CD4-positive, alpha-beta memory T cell (primary cell): ENCODE measurements around the gene TAS2R14. TPM values are rescaled to one million over a fixed set of nuclear protein-coding genes. Genes with fewer than 3 reads are reported as not detected.
A peak's percentile ranks its signal among the peaks of the same experiment; 100 is the strongest.

Experiments
- CTCF ChIA-PET: fragments of 350-600 bp; sonication (Branson Sonifier 250); formaldehyde crosslinking; loops from one replicate; lab custom pipeline; 2021; ENCODE audit warnings: inconsistent platforms; ENCODE audit not compliant: partially characterized antibody; lab: Charles Lee
- POLR2A ChIA-PET: fragments of 350-600 bp; sonication (Branson Sonifier 250); formaldehyde crosslinking; loops from one replicate; lab custom pipeline; 2021; ENCODE audit not compliant: partially characterized antibody; lab: Charles Lee
- DNase-seq, 5 donors: peaks; one replicate each; pipeline versions ENCODE4 v3.0.0 to v3.0.0-alpha.2; 2020 to 2022; ENCODE audit warnings: mixed read lengths in 1 of 5
- H3K27ac ChIP-seq: one replicate; pipeline ENCODE4 v1.7.0; 2013; ENCODE audit warnings: low read depth, low read length
- H3K27me3 ChIP-seq: 2 replicates; pipeline ENCODE4 v1.7.0; 2013; ENCODE audit warnings: mild to moderate bottlenecking, low read length, moderate library complexity; ENCODE audit not compliant: insufficient read depth
- H3K36me3 ChIP-seq: 2 replicates; pipeline ENCODE4 v1.7.0; 2013; ENCODE audit warnings: mild to moderate bottlenecking, low read length, moderate library complexity; ENCODE audit not compliant: insufficient read depth
- H3K4me1 ChIP-seq: 2 replicates; pipeline ENCODE4 v1.7.0; 2013; ENCODE audit warnings: mild to moderate bottlenecking, low read length, moderate library complexity; ENCODE audit not compliant: insufficient read depth
- H3K4me3 ChIP-seq, 2 donors: one replicate each; pipeline ENCODE4 v1.7.0; 2013; ENCODE audit warnings: low read length in 2 of 2, mild to moderate bottlenecking in 1 of 2
- H3K9me3 ChIP-seq, 2 donors: one replicate each; pipeline ENCODE4 v1.7.0; 2013; ENCODE audit warnings: low read length in 2 of 2, control low read depth in 1 of 2; ENCODE audit not compliant: control insufficient read depth in 1 of 2
- H3K27ac Mint-ChIP-seq, 7 donors: one replicate each; pipeline ENCODE4 v1.8.0; 2020 to 2021; ENCODE audit warnings: mixed read lengths in 7 of 7, mild to moderate bottlenecking in 6 of 7, inconsistent platforms in 3 of 7, moderate library complexity in 3 of 7
- H3K27me3 Mint-ChIP-seq, 2 donors: one replicate each; pipeline ENCODE4 v1.8.0; 2020 to 2021; ENCODE audit warnings: mixed read lengths in 2 of 2
- H3K36me3 Mint-ChIP-seq, 2 donors: one replicate each; pipeline ENCODE4 v1.8.0; 2020 to 2021; ENCODE audit warnings: mixed read lengths in 2 of 2, inconsistent platforms in 1 of 2, mild to moderate bottlenecking in 1 of 2
- H3K4me1 Mint-ChIP-seq, 4 donors: one replicate each; pipeline ENCODE4 v1.8.0; 2020 to 2021; ENCODE audit warnings: mixed read lengths in 4 of 4, mild to moderate bottlenecking in 1 of 4
- H3K4me3 Mint-ChIP-seq, 8 donors: one replicate each; pipeline ENCODE4 v1.8.0; 2020 to 2021; ENCODE audit warnings: mixed read lengths in 8 of 8, mild to moderate bottlenecking in 7 of 8, moderate library complexity in 6 of 8, inconsistent platforms in 3 of 8
- H3K9me3 Mint-ChIP-seq, 8 donors: one replicate each; pipeline ENCODE4 v1.8.0; 2020 to 2021; ENCODE audit warnings: mixed read lengths in 8 of 8, mild to moderate bottlenecking in 5 of 8, inconsistent platforms in 3 of 8, moderate library complexity in 1 of 8
- intact Hi-C: fragments of 100-400 bp; cut with micrococcal nuclease; formaldehyde crosslinking; loops from one replicate; pipeline ENCODE4 v1.15.1; 2023
- polyA plus RNA-seq, 2 donors: library from polyadenylated mRNA; unstranded; fragments of 300-500 nt; fragmentation: Illumina TruSeq; gene quantifications; one replicate each; pipeline ENCODE4 v1.2.3, GENCODE V29; 2021
- total RNA-seq, 2 experiments: library from RNA; stranded (reverse); gene quantifications; one replicate each; pipeline ENCODE4 v1.2.3, GENCODE V29; 2021

TAS2R14 gene
- total and polyA plus RNA-seq, 4 experiments from 2014 or later, result 0.36 to 2.2 (median 1.5) TPM

DNA sequence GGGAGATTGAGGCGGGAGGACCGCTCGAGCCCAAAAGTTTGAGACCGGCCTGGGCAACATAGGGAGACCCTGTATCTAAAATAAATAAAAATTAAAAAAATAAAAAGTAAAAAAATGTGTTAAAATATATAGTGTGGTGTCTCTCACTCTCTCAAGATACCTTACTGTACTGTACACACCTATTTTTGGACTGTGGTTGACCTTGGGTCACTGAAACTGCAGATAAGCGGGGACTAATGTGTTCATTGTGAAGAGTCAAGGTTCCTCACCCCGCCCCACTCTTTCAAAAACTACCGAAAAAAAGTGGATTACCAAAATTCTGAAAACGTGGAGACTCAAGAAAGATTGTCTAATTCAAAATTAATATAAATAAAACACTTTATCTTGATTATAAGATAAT is 28.7 kb downstream of the TAS2R14 start:
- H3K27ac Mint-ChIP-seq, result no peak overlapping the region
- Histone ChIP-seq H3K36me3 (no peaks in the 10 kb centered on the region), H3K4me3 (no peak overlapping the region), H3K27me3 (no peaks in the 10 kb centered on the region), H3K9me3 (no peaks in the 10 kb centered on the region), H3K27ac (no peak overlapping the region), H3K4me1 (no peaks in the 10 kb centered on the region)
- no peak overlapping the region for H3K4me3 Mint-ChIP-seq
- POLR2A ChIA-PET, result no interaction called here
- intact Hi-C loops, result no loop called here
- CTCF ChIA-PET, result no interaction called here
- peaks cover 4 to 43% of the 10 kb centered on the region in 2 donors for H3K36me3 Mint-ChIP-seq
- DNase-seq, result no peak
- H3K27me3 Mint-ChIP-seq, result no peaks in the 10 kb centered on the region
- H3K9me3 Mint-ChIP-seq, result peaks cover 2 to 12% (median 5%) of the 10 kb centered on the region in 8 donors
- H3K4me1 Mint-ChIP-seq, result peaks cover 0 to 1% (median 0%) of the 10 kb centered on the region in 4 donors

DNA sequence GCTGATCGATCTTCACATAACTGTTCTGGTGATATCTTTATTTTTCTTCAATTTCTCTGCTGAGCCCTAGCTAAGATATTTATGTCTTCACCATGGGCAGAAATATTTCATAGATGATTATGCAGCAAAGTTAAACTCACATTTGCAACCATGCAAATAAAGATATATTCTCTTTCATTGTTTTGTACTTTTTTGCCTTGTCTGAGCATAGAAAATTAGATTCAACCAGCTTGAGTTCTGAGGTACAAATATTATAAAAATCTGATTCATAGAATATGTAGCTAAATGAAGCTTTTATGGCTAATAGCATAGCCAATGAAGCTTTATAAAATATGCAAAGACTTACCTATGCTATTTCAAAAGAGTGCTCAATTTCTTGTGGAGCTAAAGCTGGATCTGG is 29.6 kb downstream of the TAS2R14 start, which contains the start of gene TAS2R13:
TSS of gene TAS2R13 (minus strand) at position 101 of the 400 bp plus-strand sequence. CDS start 264 bp downstream, outside the sequence.
- ChIA-PET POLR2A (no interaction called here), CTCF (no interaction called here)
- Mint-ChIP-seq H3K4me3 (no peak within 1 kb of the TSS), H3K27ac (no peak within 1 kb of the TSS), H3K36me3 (peaks cover 11 to 46% of the 10 kb centered on the region in 2 donors), H3K9me3 (peaks cover 2 to 21% (median 14%) of the 10 kb centered on the region in 8 donors), H3K27me3 (no peaks in the 10 kb centered on the region), H3K4me1 (peaks cover 0 to under 1% (median 0%) of the 10 kb centered on the region in 4 donors)
- no peak for DNase-seq
- Histone ChIP-seq H3K27ac (no peak within 1 kb of the TSS), H3K9me3 (peaks cover 0 to 7% of the 10 kb centered on the region in 2 donors), H3K27me3 (no peaks in the 10 kb centered on the region), H3K36me3 (no peaks in the 10 kb centered on the region), H3K4me1 (no peaks in the 10 kb centered on the region), H3K4me3 (no peak within 1 kb of the TSS)
- intact Hi-C loops, result no loop called here

DNA sequence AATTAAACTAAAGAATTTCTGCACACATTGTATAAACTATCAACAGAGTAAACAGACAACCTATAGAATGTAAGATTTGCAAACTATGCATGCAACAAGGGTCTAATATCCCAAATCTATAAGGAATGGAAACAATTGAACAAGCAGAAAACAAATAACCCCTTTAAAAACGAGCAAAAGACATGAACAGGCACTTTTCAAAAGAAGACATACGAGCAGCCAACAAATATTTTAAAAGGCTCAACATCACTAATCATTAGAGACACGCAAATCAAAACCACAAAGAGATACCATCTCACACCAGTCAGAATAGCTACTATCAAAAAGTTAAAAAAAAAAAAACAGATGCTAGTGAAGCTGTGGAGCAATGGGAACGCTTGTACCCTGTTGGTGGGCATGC is 34.4 kb downstream of the TAS2R14 start:
- intact Hi-C loops, result no loop called here
- peaks cover 29 to 73% of the 10 kb centered on the region in 2 donors for H3K36me3 Mint-ChIP-seq
- H3K27me3 ChIP-seq, result no peaks in the 10 kb centered on the region
- no peak overlapping the region for H3K4me3 Mint-ChIP-seq
- no peaks in the 10 kb centered on the region for H3K4me1 ChIP-seq
- H3K4me3 ChIP-seq, result no peak overlapping the region
- ChIA-PET CTCF (no interaction called here), POLR2A (no interaction called here)
- no peak overlapping the region for H3K27ac ChIP-seq
- peaks cover 0 to 10% of the 10 kb centered on the region in 2 donors for H3K9me3 ChIP-seq
- no peaks in the 10 kb centered on the region for H3K27me3 Mint-ChIP-seq
- DNase-seq, result no peak
- no peak overlapping the region for H3K27ac Mint-ChIP-seq
- no peaks in the 10 kb centered on the region for H3K36me3 ChIP-seq
- peaks cover 2 to 45% (median 39%) of the 10 kb centered on the region in 8 donors for H3K9me3 Mint-ChIP-seq
- H3K4me1 Mint-ChIP-seq, result no peaks in the 10 kb centered on the region

DNA sequence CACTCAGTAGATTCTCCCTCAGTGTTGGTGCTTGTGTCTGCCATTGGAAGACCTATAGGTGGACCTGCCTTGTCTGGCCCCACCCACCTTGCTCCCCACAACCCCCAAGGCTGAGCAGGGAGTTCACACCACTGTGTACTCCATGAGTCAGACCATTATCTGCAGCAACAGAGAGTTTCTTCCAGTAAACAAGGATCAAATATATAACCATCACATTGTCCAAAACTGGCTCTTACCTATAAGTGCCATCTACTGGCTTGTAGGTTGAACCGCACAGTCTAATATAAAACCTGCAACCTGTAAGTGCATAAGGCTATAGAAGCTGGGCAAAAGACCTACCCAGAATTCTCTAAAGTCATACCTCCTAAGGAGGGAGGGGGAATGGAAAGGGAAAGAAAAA is 37.6 kb downstream of the TAS2R14 start:
- no peaks in the 10 kb centered on the region for H3K27me3 Mint-ChIP-seq
- H3K9me3 Mint-ChIP-seq, result peaks cover 0 to 44% (median 37%) of the 10 kb centered on the region in 8 donors
- no peak for DNase-seq
- ChIA-PET POLR2A (no interaction called here), CTCF (no interaction called here)
- intact Hi-C loops, result no loop called here
- no peaks in the 10 kb centered on the region for H3K36me3 ChIP-seq
- H3K27me3 ChIP-seq, result no peaks in the 10 kb centered on the region
- peaks cover 27 to 71% of the 10 kb centered on the region in 2 donors for H3K36me3 Mint-ChIP-seq
- no peak overlapping the region for H3K4me3 ChIP-seq
- no peak overlapping the region for H3K27ac ChIP-seq
- H3K4me1 ChIP-seq, result no peaks in the 10 kb centered on the region
- H3K27ac Mint-ChIP-seq, result no peak overlapping the region
- H3K4me1 Mint-ChIP-seq, result peaks cover 0 to 2% (median under 1%) of the 10 kb centered on the region in 4 donors
- peaks cover 0 to 10% of the 10 kb centered on the region in 2 donors for H3K9me3 ChIP-seq
- no peak overlapping the region for H3K4me3 Mint-ChIP-seq

DNA sequence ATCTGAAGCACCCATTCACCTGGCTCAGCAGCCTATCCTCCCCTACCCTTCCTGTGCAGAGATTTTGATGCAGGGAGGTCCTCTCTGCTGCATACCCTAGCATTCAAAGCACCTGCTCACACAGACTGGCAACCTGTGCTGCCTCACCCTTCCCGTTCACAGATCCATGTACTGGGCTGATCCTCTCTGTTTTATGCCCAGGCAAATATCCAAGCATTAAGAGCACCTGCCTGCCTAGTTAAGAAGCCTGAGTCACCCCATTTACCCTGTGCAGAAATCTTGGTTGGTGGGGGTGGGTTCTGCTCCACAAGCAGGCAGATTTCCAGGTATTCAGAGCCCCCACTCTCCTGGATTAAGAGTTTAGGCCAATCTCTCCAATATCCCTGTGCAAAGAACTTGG is 38.1 kb downstream of the TAS2R14 start:
- peak in 1 of 5 donors; percentile 11 for DNase-seq
- Mint-ChIP-seq H3K27ac (no peak overlapping the region), H3K36me3 (peaks cover 27 to 68% of the 10 kb centered on the region in 2 donors), H3K4me1 (peaks cover 0 to 2% (median under 1%) of the 10 kb centered on the region in 4 donors), H3K4me3 (no peak overlapping the region), H3K27me3 (no peaks in the 10 kb centered on the region), H3K9me3 (peaks cover 0 to 44% (median 35%) of the 10 kb centered on the region in 8 donors)
- POLR2A ChIA-PET, result no interaction called here
- no peaks in the 10 kb centered on the region for H3K27me3 ChIP-seq
- peaks cover 0 to 10% of the 10 kb centered on the region in 2 donors for H3K9me3 ChIP-seq
- CTCF ChIA-PET, result no interaction called here
- intact Hi-C loops, result no loop called here
- H3K4me3 ChIP-seq, result no peak overlapping the region
- no peaks in the 10 kb centered on the region for H3K36me3 ChIP-seq
- H3K4me1 ChIP-seq, result no peaks in the 10 kb centered on the region
- no peak overlapping the region for H3K27ac ChIP-seq

DNA sequence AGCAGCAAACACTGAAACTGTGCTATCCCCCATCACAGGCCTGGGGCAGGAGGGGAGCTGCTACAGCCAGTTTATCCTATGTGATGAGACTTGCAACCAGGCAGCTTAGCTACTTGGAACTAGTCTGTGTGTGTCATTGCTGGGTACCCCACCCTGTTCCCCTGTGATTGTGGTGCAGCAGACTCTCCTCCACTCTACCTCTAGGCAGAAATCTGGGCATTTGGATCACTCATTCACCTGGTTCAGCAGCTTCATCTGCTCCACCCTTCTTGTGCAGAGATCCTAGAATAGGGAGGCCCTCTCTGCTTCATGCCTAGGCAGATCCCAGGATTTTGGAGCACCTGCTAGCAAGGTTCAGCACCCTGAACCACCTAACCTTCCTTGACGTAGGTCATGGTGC is 38.5 kb downstream of the TAS2R14 start:
- Mint-ChIP-seq H3K27me3 (no peaks in the 10 kb centered on the region), H3K4me1 (peaks cover 0 to 2% (median under 1%) of the 10 kb centered on the region in 4 donors), H3K4me3 (no peak overlapping the region), H3K36me3 (peaks cover 25 to 65% of the 10 kb centered on the region in 2 donors), H3K27ac (no peak overlapping the region), H3K9me3 (peaks cover 0 to 40% (median 33%) of the 10 kb centered on the region in 8 donors)
- no peak overlapping the region for H3K4me3 ChIP-seq
- H3K27ac ChIP-seq, result no peak overlapping the region
- peak in 1 of 5 donors; percentile 31 for DNase-seq
- intact Hi-C loops, result no loop called here
- ChIA-PET POLR2A (no interaction called here), CTCF (no interaction called here)
- no peaks in the 10 kb centered on the region for H3K36me3 ChIP-seq
- H3K4me1 ChIP-seq, result no peaks in the 10 kb centered on the region
- no peaks in the 10 kb centered on the region for H3K27me3 ChIP-seq
- H3K9me3 ChIP-seq, result peaks cover 0 to 10% of the 10 kb centered on the region in 2 donors

DNA sequence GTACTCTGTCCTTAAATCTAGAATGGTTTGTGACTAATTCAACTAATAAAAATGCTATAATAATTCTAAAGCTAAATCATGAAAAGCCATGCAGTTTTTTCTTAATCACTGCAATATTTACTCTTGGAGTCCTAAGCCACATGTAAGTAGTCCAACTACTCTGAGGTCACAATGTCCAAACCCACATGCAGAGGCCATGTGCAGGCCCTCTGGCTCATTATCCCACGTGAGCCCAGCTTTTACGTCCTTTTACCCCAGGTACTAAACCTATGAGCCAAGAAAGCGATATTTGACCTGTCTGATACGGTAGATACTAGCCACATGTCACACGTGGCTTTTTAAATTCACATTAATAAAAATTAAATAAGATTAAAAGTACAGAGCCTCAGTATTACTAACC is 42.2 kb downstream of the TAS2R14 start:
- H3K4me1 Mint-ChIP-seq, result peaks cover 0 to 2% (median under 1%) of the 10 kb centered on the region in 4 donors
- Histone ChIP-seq H3K27ac (no peak overlapping the region), H3K4me3 (no peak overlapping the region), H3K9me3 (no peaks in the 10 kb centered on the region), H3K4me1 (no peaks in the 10 kb centered on the region), H3K27me3 (no peaks in the 10 kb centered on the region), H3K36me3 (no peaks in the 10 kb centered on the region)
- intact Hi-C loops, result no loop called here
- POLR2A ChIA-PET, result no interaction called here
- no peak overlapping the region for H3K4me3 Mint-ChIP-seq
- H3K27ac Mint-ChIP-seq, result no peak overlapping the region
- no peaks in the 10 kb centered on the region for H3K27me3 Mint-ChIP-seq
- peaks cover 0 to 8% (median 3%) of the 10 kb centered on the region in 8 donors for H3K9me3 Mint-ChIP-seq
- CTCF ChIA-PET, result no interaction called here
- H3K36me3 Mint-ChIP-seq, result peaks cover 17 to 58% of the 10 kb centered on the region in 2 donors
- DNase-seq, result no peak
